BLaER1 treated with 17β-estradiol and CSF1 and Interleukin-3, amounts not matched to agents 10 nM and 100 nM (cell line): ENCODE measurements around the gene IRS1.

Experiments
- H3K27ac ChIP-seq, 11 experiments: shearing (Covaris generic); formaldehyde crosslinking; 2 replicates each; pipeline ENCODE4 v1.8.1; 2022
- H3K27me3 ChIP-seq, 11 experiments: shearing (Covaris generic); formaldehyde crosslinking; 2 replicates each; pipeline ENCODE4 v1.8.1; 2022
- H3K36me3 ChIP-seq, 11 experiments: shearing (Covaris generic); formaldehyde crosslinking; 2 replicates each; pipeline ENCODE4 v1.8.1; 2022
- H3K4me1 ChIP-seq, 10 experiments: shearing (Covaris generic); formaldehyde crosslinking; 2 replicates each; pipeline ENCODE4 v1.8.1; 2022
- H3K4me2 ChIP-seq, 11 experiments: shearing (Covaris generic); formaldehyde crosslinking; 2 replicates each; pipeline ENCODE4 v1.8.1; 2022
- H3K4me3 ChIP-seq, 10 experiments: shearing (Covaris generic); formaldehyde crosslinking; 2 replicates each; pipeline ENCODE4 v1.8.1; 2022
- H3K9ac ChIP-seq, 11 experiments: shearing (Covaris generic); formaldehyde crosslinking; 2 replicates each; pipeline ENCODE4 v1.8.1; 2022
- H3K9me3 ChIP-seq, 11 experiments: shearing (Covaris generic); formaldehyde crosslinking; replicated peaks in 1 of 11; 2 replicates each; pipeline ENCODE4 v1.8.1; 2022
- H4K20me1 ChIP-seq, 11 experiments: shearing (Covaris generic); formaldehyde crosslinking; 2 replicates each; pipeline ENCODE4 v1.8.1; 2022
- Cebpa-rat ChIP-seq, 11 experiments: shearing (Covaris generic); IDR thresholded peaks; 2 replicates each; pipeline ENCODE4 v1.8.1; 2022

Gene IRS1

DNA sequence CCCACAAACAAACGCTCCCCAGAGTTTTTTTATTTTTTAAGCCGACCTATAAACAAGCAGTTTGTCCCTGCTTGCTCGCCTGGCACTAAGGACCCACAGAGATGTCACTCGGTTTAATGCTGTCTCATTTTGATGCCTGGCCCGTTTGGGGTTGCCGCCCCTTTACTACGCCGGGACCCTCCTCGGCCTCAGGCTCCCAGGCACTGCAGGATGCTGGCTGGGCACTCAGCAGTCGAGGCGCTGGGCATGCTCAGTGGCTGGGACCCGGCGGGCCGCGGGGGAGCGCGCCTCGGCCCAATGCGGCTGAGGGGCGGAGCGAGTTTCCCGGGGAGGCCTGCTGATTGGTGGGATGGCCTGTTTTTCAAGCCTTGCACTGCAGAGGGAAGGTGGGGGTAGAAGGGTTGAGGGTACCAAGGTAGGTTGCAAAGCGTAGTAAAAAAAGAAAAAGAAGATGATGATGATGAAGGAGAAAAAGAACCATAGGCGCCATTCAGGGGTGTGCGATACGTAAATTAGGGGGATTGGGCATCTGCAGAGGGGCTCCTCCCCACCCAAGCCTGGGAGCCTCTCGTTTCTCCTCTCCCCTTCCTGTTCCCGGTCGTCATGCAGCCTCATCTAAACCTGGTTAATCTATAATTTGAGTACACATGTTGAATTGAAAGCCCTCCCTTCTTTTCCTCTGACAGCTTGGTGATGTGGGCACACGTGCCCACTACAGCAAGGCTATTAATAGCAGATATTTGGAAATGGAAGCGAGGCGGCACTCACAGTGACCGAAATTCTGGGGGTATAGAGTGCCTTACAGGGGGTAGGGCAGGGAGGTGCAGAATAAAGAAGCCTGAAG lies 1.5 kb upstream of the IRS1 start:
- Histone ChIP-seq H3K4me1 (peaks cover 16 to 48% (median 41%) of the 10 kb centered on the region in 10 experiments), H3K9me3 (no peaks in the 10 kb centered on the region), H3K9ac (peak overlapping the region in 10 of 11 experiments; percentile 69 to 87 (median 76); a peak in 18 of 22 replicates), H3K4me3 (peak overlapping the region; percentile 69 to 87 (median 77)), H4K20me1 (peaks cover 0 to 22% (median 12%) of the 10 kb centered on the region in 11 experiments; a peak in 10 of 22 replicates), H3K4me2 (peak overlapping the region; percentile 93 to 99 (median 97)), H3K27me3 (peaks cover 0 to 45% (median 0%) of the 10 kb centered on the region in 11 experiments; a peak in 7 of 22 replicates), H3K36me3 (0 out of 22 replicates have a peak, but pooled peaks cover 0 to 4% (median 0%) of the 10 kb centered on the region in 11 experiments), H3K27ac (peak overlapping the region in 9 of 11 experiments; percentile 10 to 81 (median 71); a peak in 14 of 22 replicates)
- no peak for TF ChIP-seq Cebpa-rat (IDR thresholded peaks at IDR 0.05)

DNA sequence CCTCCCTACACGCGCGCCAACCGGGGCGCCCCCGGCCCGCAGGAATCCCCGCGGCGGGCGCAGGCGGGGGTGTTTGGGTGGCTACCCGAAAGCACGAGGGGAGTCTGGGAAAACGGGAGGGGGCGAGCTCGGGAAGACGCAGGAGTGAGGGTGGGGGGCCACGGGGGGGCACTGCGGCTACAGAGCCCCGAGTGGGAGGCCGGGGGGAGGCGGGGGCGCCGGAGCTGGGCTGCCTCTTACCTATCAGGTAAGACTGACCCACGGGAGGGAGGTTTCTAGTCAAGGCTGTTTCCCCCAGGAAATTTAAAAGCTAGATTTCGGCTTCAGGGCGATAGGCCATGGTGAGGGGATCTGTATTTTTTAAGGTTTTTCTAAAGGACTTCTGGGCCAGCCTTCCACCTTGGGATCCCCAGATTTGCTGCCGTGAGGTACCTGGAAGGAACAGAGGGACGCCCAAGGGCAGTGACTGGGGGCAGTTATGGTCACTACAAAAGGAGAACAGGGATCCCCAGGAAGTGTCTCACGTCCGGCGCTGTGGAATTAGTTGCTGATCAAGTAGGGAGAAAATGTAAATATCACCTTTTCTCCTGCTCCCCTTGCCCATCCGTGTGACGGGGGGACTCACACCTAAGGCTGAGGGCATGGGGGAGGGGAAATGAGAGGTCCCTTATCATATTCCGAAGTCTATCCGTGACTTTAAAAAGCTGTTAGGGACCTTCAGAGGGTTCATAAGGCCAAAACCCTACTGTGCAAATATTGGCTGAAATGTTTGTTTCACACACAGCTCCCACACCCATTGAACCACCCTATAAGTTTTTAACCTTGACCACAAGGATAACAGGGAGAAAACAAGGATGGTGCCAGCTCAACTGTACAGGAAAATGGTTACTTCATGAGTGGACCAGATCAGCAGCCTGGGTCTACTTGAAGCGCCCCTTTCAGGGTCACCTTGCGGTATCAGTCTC lies 638 bp upstream of the IRS1 start:
- Histone ChIP-seq H3K9me3 (no peaks in the 10 kb centered on the region), H3K27ac (peak overlapping the region in 10 of 11 experiments; percentile 44 to 81 (median 70); a peak in 20 of 22 replicates), H4K20me1 (peaks cover 0 to 31% (median 12%) of the 10 kb centered on the region in 11 experiments; a peak in 10 of 22 replicates), H3K27me3 (peaks cover 0 to 53% (median 0%) of the 10 kb centered on the region in 11 experiments; a peak in 7 of 22 replicates), H3K36me3 (0 out of 22 replicates have a peak, but pooled peaks cover 0 to 6% (median 0%) of the 10 kb centered on the region in 11 experiments), H3K4me1 (peaks cover 22 to 57% (median 50%) of the 10 kb centered on the region in 10 experiments), H3K9ac (peak overlapping the region; percentile 67 to 87 (median 75)), H3K4me2 (peak overlapping the region; percentile 93 to 99 (median 97)), H3K4me3 (peak overlapping the region; percentile 69 to 87 (median 77))
- no peak for TF ChIP-seq Cebpa-rat (IDR thresholded peaks at IDR 0.05)

DNA sequence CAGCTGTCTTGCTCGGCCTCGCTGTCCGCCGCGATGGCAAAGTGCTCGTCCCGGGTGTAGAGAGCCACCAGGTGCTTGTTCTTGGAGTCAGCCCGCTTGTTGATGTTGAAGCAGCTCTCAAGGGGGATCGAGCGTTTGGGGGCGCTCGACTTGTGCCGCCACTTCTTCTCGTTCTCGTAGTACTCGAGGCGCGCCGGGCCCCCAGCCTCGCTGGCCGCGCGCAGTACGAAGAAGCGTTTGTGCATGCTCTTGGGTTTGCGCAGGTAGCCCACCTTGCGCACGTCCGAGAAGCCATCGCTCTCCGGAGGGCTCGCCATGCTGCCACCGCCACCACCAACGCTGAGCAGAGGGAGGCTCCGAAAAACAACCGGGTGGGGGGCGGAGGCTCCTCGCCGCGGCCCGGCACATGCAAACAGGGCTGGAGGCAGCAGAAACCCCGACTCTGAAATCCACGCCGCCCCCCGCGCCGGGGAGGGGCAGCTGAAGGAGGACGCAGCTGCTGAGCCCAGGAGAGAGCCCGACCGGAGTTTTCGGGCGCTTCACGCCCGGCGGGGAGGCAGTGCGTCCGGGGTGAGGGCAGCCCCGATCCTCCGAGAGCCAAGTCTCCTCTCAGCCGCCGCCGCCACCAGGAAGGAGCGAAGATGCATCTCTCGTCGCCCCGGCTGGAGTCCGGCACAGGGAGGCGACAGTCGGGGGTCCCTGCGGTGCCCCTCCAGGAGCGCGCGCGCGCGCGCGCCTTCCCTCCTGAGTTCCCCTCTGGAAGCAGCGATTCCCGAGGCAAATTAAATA lies 1.0 kb downstream of the IRS1 start:
- Histone ChIP-seq H3K4me3 (peak overlapping the region; percentile 69 to 87 (median 77)), H3K4me2 (peak overlapping the region; percentile 93 to 99 (median 97)), H3K9me3 (no peaks in the 10 kb centered on the region), H3K4me1 (peaks cover 38 to 73% (median 65%) of the 10 kb centered on the region in 10 experiments), H3K27ac (peak overlapping the region in 10 of 11 experiments; percentile 44 to 81 (median 70); a peak in 19 of 22 replicates), H4K20me1 (peaks cover 0 to 32% (median 12%) of the 10 kb centered on the region in 11 experiments; a peak in 10 of 22 replicates), H3K36me3 (0 out of 22 replicates have a peak, but pooled peaks cover 0 to 6% (median 0%) of the 10 kb centered on the region in 11 experiments), H3K27me3 (peaks cover 0 to 68% (median 0%) of the 10 kb centered on the region in 11 experiments; a peak in 7 of 22 replicates), H3K9ac (peak overlapping the region; percentile 67 to 87 (median 75))
- TF ChIP-seq Cebpa-rat (IDR thresholded peaks at IDR 0.05): no peak

DNA sequence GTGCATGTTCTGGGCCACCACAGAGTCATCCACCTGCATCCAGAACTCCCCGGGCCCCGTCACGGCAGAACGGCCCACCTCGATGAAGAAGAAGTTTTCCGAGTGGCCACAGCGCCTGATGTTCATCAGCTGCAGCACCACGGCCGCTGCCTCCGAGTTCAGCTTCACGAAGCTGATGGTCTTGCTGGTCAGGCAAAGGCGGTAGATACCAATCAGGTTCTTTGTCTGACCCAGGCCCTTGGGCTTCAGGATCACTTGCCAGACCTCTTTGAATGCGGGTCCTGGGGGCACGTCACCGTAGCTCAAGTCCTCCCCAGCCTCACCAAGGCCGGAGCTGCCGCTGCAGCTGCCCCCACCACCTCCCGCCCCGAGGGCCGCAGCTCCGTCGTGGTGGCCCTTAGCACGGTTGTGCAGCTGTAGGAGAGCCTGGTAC lies 1.6 kb downstream of the IRS1 start:
- H3K4me3 ChIP-seq: peak overlapping the region; percentile 69 to 87 (median 77)
- no peaks in the 10 kb centered on the region for H3K9me3 ChIP-seq
- H3K9ac ChIP-seq: peak overlapping the region in 10 of 11 experiments; percentile 69 to 87 (median 76); a peak in 18 of 22 replicates
- H3K27me3 ChIP-seq: peaks cover 0 to 69% (median 0%) of the 10 kb centered on the region in 11 experiments; a peak in 7 of 22 replicates
- no peak for TF ChIP-seq Cebpa-rat (IDR thresholded peaks at IDR 0.05)
- 0 out of 22 replicates have a peak, but pooled peaks cover 0 to 6% (median 0%) of the 10 kb centered on the region in 11 experiments for H3K36me3 ChIP-seq
- H3K4me2 ChIP-seq: peak overlapping the region; percentile 93 to 99 (median 97)
- H4K20me1 ChIP-seq: peaks cover 0 to 32% (median 12%) of the 10 kb centered on the region in 11 experiments; a peak in 10 of 22 replicates
- H3K4me1 ChIP-seq: peaks cover 44 to 79% (median 71%) of the 10 kb centered on the region in 10 experiments
- peak overlapping the region in 5 of 11 experiments; percentile 64 to 81 (median 76); a peak in 8 of 22 replicates for H3K27ac ChIP-seq

DNA sequence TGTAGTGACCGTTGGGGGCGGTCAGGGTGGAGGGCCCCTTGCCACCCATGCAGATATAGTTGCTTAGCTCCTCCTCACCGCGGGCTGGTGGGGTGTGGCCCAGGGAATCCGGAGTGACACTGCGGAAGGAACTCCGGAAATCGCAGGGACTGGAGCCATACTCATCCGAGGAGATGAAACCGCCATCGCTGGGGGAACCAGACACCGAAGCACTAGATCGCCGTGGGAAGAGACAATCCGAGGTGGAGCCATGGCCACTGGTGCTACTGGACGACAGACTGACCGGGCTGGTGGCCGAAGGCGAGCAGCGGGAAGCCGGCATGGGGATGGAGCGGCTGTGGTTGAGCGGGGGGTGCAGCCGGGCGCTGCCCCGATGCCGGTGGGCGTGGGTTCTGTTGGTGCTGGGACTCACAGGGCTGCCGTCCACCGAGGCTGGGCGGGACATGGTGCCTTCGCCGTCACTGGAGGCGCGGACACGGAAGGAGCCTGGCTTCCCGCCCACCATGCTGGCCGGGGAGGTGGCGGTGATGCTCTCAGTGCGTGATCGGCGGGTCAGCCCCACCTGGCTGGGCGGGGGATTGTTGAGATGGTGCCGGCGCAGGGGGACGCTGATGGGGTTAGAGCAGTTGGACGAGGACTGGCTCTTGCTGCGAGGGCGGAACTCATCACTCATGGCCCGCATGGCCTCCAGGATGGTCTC lies 2.2 kb downstream of the IRS1 start:
- H3K27me3 ChIP-seq: peaks cover 0 to 69% (median 0%) of the 10 kb centered on the region in 11 experiments; a peak in 7 of 22 replicates
- H3K36me3 ChIP-seq: 0 out of 22 replicates have a peak, but pooled peaks cover 0 to 6% (median 0%) of the 10 kb centered on the region in 11 experiments
- no peak overlapping the region for H3K27ac ChIP-seq

DNA sequence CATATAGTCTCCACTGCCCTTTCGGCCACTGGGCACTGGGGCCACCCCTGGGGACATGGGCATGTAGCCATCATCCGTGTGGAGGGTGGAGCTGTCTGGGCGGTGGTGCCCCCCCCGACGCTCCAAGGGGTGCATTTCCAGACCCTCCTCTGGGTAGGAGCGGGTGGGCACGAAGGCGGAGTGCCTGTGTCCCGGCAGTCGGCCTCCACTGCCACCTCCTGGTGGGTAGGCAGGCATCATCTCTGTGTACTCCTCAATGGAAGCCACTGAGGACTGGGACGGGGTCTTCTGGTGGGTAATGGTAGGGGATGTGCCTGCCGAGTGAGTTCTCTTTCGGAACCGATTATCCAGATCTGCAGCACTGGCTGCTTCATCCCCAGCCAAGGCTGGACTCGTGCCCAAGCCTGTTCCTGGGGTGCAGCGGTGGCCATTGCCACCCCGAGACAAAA lies 2.8 kb downstream of the IRS1 start:
- no peak overlapping the region for H3K27ac ChIP-seq
- H3K9me3 ChIP-seq: no peaks in the 10 kb centered on the region
- peaks cover 55 to 84% (median 79%) of the 10 kb centered on the region in 10 experiments for H3K4me1 ChIP-seq
- peaks cover 0 to 69% (median 0%) of the 10 kb centered on the region in 11 experiments; a peak in 7 of 22 replicates for H3K27me3 ChIP-seq
- H3K4me3 ChIP-seq: no peak overlapping the region; a peak in 1 of 20 replicates
- no peak for TF ChIP-seq Cebpa-rat (IDR thresholded peaks at IDR 0.05)
- H3K9ac ChIP-seq: no peak overlapping the region; a peak in 1 of 22 replicates
- peaks cover 0 to 32% (median 12%) of the 10 kb centered on the region in 11 experiments; a peak in 10 of 22 replicates for H4K20me1 ChIP-seq
- H3K36me3 ChIP-seq: 0 out of 22 replicates have a peak, but pooled peaks cover 0 to 6% (median 0%) of the 10 kb centered on the region in 11 experiments
- H3K4me2 ChIP-seq: peak overlapping the region; percentile 20 to 99 (median 79); a peak in 18 of 22 replicates

More for the DNA sequence above, 2.2 kb downstream of the IRS1 start:
- H3K4me3 ChIP-seq: peak overlapping the region in 4 of 10 experiments; percentile 77 to 87 (median 82); a peak in 6 of 20 replicates
- no peak for TF ChIP-seq Cebpa-rat (IDR thresholded peaks at IDR 0.05)
- peak overlapping the region in 3 of 11 experiments; percentile 80 to 87 (median 85); a peak in 4 of 22 replicates for H3K9ac ChIP-seq
- H3K9me3 ChIP-seq: no peaks in the 10 kb centered on the region
- peaks cover 50 to 85% (median 76%) of the 10 kb centered on the region in 10 experiments for H3K4me1 ChIP-seq
- H4K20me1 ChIP-seq: peaks cover 0 to 32% (median 12%) of the 10 kb centered on the region in 11 experiments; a peak in 10 of 22 replicates
- peak overlapping the region in 10 of 11 experiments; percentile 11 to 99 (median 97); a peak in 19 of 22 replicates for H3K4me2 ChIP-seq
